Adrenal gland (tissue), 12 donors: ENCODE measurements around the gene MBOAT1. TPM values are rescaled to one million over a fixed set of nuclear protein-coding genes. Genes with fewer than 3 reads are reported as not detected.

ENCODE experiments used
- DNase-seq, 7 donors: peaks; one replicate each; pipeline ENCODE4 v3.0.0-alpha.2; 2019 to 2020
- H3K27ac ChIP-seq, 5 donors: fragments of 200-600 bp; sonication (generic) in 4 of 5; 1 replicate in 3 of 5; 2 replicates in 2 of 5; pipeline versions ENCODE4 v1.5.1 to v1.8.0; 2016 to 2020; ENCODE audit warnings: mild to moderate bottlenecking in 1 of 5
- H3K27me3 ChIP-seq: fragments of 200-600 bp; 2 replicates; pipeline ENCODE4 v1.8.0; 2021
- H3K36me3 ChIP-seq, 2 donors: fragments of 200-600 bp; replicated peaks in 1 of 2; 1 replicate in 1 of 2; 2 replicates in 1 of 2; pipeline versions ENCODE4 v1.5.1 to v1.8.0; 2018 to 2022
- H3K4me1 ChIP-seq, 2 donors: fragments of 200-600 bp; replicated peaks in 1 of 2; 1 replicate in 1 of 2; 2 replicates in 1 of 2; pipeline versions ENCODE4 v1.5.1 to v1.8.0; 2018 to 2021
- H3K4me3 ChIP-seq, 4 donors: fragments of 200-600 bp; sonication (generic) in 3 of 4; one replicate each; pipeline ENCODE4 v1.5.1; 2016 to 2018
- H3K9me3 ChIP-seq, 3 donors: fragments of 200-600 bp; sonication (generic) in 1 of 3; replicated peaks in 1 of 3; 1 replicate in 2 of 3; 2 replicates in 1 of 3; pipeline versions ENCODE4 v1.5.1 to v1.8.0; 2016 to 2021
- POLR2A ChIP-seq, 2 donors: fragments of 450-650 bp; IDR thresholded peaks; one replicate each; pipeline ENCODE4 v1.6.1; 2017; ENCODE audit warnings: antibody characterized with exemption in 2 of 2, mild to moderate bottlenecking in 2 of 2, moderate library complexity in 1 of 2
- WGBS, 4 donors: extraction: QIAGEN DNeasy Blood & Tissue Kit in 2 of 4; methylation state at CpG; one replicate each; pipeline versions ENCODE4 v1.1.5 to v1.1.7; 2013 to 2017; 5-methylcytosine and 5-hydroxymethylcytosine counted together
- intact Hi-C, 2 donors: fragments of 100-400 bp; cut with DNase I; formaldehyde crosslinking; loops; one replicate each; pipeline versions ENCODE4 v1.14.1 to v1.15.0; 2022 to 2023
- polyA plus RNA-seq, 3 donors: library from polyadenylated mRNA; stranded (reverse); fragments of 200-250 nt in 2 of 3; fragments of 350-450 nt in 1 of 3; fragmentation: Illumina TruSeq in 1 of 3; extraction: RNeasy Lipid Tissue Mini Kit (QIAGEN cat#74804) in 1 of 3; gene quantifications; one replicate each; pipeline ENCODE4 v1.2.3, GENCODE V29; 2013 to 2014
- total RNA-seq, 9 donors: library from RNA; depleted of rRNA in 4 of 9; stranded (reverse); fragments of >200 nt in 4 of 9; fragments of 120-200 nt in 1 of 9; fragmentation: NEBNext Ultra II Directional in 1 of 9; extraction: Animal tissue kit (Norgen Biotek cat#: 25700) in 1 of 9; gene quantifications; one replicate each; pipeline versions ENCODE4 v1.1.0 to v1.2.4, GENCODE V29; 2013 to 2023
- TF ChIP-seq, protein P1 (sequence below), 6 experiments: fragments of 450-650 bp in 4 of 6; fragments of 200-600 bp in 2 of 6; sonication (generic) in 1 of 6; IDR thresholded peaks; 1 replicate in 5 of 6; 2 replicates in 1 of 6; pipeline versions ENCODE4 v1.5.1 to v1.8.0; 2016 to 2021; ENCODE audit warnings: antibody characterized with exemption in 6 of 6, mild to moderate bottlenecking in 2 of 6, moderate library complexity in 1 of 6
- donor health status: healthy with polysubstance abuse.
- donor health status: Bipolar disorder and iron deficiency.
- donor health status: DM: yes; HTN: yes; CAD: no.
- donor health status: DM: no; HTN: no; CAD: no.
- donor health status: DM: no; HTN: no; CAD: no.
- donor health status: DM: yes; HTN: yes; CAD: no.

Gene MBOAT1
- total and polyA plus RNA-seq, 12 donors = 1.5 to 18.9 (median 7.4) TPM

DNA sequence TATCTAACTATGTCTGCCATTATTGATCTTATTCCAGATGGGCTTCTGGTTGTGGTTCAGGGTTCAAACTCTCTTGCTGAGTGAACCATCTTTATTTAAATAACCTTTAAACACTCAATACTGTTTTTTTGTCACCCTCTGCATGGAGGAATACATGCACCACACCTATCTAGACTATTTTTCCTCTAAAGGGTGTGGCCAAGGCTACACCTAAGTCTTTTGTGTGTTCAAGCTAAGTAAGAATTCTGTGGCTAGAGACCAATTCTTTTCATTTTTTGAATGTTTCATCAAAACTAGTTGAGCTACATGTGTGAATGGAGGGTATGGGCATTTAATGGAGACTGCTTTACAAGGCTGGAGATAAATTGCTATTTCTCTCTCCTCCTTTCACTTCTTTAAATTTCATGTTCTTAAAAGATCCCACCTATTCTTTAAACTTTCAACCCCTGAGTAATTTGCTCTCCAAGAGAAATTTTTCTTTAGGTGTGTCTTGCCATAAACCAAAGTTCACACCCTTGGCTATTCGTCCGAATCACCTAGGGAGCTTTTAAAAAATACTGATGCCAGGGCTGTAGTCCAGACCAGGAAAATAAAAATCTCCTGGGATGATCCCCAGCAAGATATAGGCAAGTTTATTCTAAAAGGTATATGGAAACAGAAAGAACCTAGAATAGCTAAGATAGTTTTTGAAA lies 24.8 kb upstream of the MBOAT1 start:
- Histone ChIP-seq H3K27ac (no peak overlapping the region), H3K36me3 (no peaks in the 10 kb centered on the region), H3K4me1 (no peaks in the 10 kb centered on the region), H3K9me3 (no peaks in the 10 kb centered on the region), H3K4me3 (no peak overlapping the region), H3K27me3 (no peaks in the 10 kb centered on the region)
- WGBS, 4 donors = 79 to 85% (median 82%) methylated on average over 2 of the region's 2 CpGs
- no peak for TF ChIP-seq POLR2A (IDR thresholded peaks at IDR 0.05)
- TF ChIP-seq, protein P1, sequence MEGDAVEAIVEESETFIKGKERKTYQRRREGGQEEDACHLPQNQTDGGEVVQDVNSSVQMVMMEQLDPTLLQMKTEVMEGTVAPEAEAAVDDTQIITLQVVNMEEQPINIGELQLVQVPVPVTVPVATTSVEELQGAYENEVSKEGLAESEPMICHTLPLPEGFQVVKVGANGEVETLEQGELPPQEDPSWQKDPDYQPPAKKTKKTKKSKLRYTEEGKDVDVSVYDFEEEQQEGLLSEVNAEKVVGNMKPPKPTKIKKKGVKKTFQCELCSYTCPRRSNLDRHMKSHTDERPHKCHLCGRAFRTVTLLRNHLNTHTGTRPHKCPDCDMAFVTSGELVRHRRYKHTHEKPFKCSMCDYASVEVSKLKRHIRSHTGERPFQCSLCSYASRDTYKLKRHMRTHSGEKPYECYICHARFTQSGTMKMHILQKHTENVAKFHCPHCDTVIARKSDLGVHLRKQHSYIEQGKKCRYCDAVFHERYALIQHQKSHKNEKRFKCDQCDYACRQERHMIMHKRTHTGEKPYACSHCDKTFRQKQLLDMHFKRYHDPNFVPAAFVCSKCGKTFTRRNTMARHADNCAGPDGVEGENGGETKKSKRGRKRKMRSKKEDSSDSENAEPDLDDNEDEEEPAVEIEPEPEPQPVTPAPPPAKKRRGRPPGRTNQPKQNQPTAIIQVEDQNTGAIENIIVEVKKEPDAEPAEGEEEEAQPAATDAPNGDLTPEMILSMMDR (IDR thresholded peaks at IDR 0.05) = no peak
- no peak for DNase-seq
- intact Hi-C loops = no loop called here

DNA sequence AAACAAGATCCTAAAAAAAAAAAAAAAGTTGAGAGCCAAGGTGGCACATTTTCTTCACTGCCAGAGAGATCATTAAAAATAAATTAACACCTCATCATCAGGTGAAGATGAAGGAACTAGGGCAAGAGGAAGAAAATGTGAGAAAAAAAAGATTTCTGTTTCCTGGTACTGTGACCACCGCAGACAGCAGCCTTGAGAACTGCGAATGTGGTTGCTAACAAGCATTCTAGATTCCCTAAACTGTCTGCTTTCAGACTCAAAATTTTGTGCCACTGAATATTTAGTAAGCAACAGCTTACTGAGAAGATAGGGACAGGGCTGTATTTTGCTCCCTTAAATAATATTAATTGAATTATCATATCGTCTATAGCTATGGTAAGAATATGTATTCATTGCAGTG lies 24.1 kb upstream of the MBOAT1 start:
- TF ChIP-seq, protein P1 (IDR thresholded peaks at IDR 0.05) = no peak
- no peak for TF ChIP-seq POLR2A (IDR thresholded peaks at IDR 0.05)
- Histone ChIP-seq H3K27me3 (no peaks in the 10 kb centered on the region), H3K4me1 (no peaks in the 10 kb centered on the region), H3K27ac (no peak overlapping the region), H3K36me3 (no peaks in the 10 kb centered on the region), H3K4me3 (no peak overlapping the region), H3K9me3 (no peaks in the 10 kb centered on the region)
- no peak for DNase-seq
- WGBS, 4 donors = 64 to 79% (median 72%) methylated on average over 3 of the region's 3 CpGs
- intact Hi-C loops = no loop called here

DNA sequence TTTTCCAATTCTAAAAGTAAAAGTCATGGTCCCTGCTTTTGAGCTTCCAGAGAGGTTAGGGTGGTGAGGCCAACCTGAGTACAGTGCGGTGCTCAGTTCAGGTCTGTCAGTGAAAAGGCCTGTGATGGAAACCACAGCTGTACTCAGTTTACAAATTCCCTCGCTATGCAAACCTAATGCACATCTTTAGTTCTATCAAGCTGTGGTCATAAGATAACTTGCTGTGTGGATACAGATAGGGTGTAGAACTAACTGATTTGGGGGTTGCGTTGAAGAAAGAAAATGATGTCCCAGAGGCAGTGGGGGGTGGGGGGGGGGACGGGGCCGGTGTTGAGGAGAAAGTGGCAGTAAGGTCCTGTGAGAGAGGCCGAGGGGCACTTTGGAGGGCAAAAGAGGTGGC lies 22.8 kb upstream of the MBOAT1 start:
- TF ChIP-seq, protein P1 (IDR thresholded peaks at IDR 0.05) = no peak
- no peak for TF ChIP-seq POLR2A (IDR thresholded peaks at IDR 0.05)
- no peak overlapping the region for H3K4me3 ChIP-seq
- no peaks in the 10 kb centered on the region for H3K36me3 ChIP-seq
- no peak overlapping the region for H3K27ac ChIP-seq
- H3K9me3 ChIP-seq = no peaks in the 10 kb centered on the region
- intact Hi-C loops = no loop called here
- DNase-seq = no peak
- H3K27me3 ChIP-seq = no peaks in the 10 kb centered on the region
- no peaks in the 10 kb centered on the region for H3K4me1 ChIP-seq
- 84 to 93% (median 88%) methylated on average over 6 of the region's 6 CpGs for WGBS, 4 donors

DNA sequence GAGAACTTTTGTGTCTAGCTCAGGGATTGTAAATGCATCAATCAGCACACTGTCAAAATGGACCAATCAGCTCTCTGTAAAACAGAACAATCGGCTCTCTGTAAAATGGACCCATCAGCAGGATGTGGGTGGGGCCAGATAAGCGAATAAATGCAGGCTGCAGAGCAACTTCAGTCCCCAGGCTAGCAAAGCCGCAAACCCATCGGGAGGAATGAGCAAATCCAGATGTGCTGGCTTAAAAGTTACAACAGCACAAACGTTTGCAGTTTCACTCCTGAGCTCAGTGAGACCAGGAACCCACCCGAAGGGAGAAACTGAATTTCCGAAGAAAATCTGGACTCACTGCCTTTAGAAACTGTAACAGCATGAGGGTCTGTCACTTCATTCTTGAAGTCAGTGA lies 21.9 kb upstream of the MBOAT1 start:
- TF ChIP-seq POLR2A (IDR thresholded peaks at IDR 0.05) = no peak
- TF ChIP-seq, protein P1 (IDR thresholded peaks at IDR 0.05) = no peak
- Histone ChIP-seq H3K36me3 (no peaks in the 10 kb centered on the region), H3K4me3 (no peak overlapping the region), H3K9me3 (no peaks in the 10 kb centered on the region), H3K27me3 (no peaks in the 10 kb centered on the region), H3K4me1 (no peaks in the 10 kb centered on the region), H3K27ac (no peak overlapping the region)
- no peak for DNase-seq
- intact Hi-C loops = no loop called here
- WGBS, 4 donors = 75 to 89% (median 83%) methylated on average over 6 to 7 of the region's 7 CpGs
